SK-N-SH treated with all-trans-retinoic acid at 6 μM for 48 hours (cell line): ENCODE results near the gene ARPC1A.

Experiments
- ARNTL ChIP-seq: fragments of 450-650 bp; formaldehyde crosslinking; IDR thresholded peaks from 2 replicates; pipeline ENCODE4 v1.5.0; 2020; ENCODE audit warnings: low read depth, mild to moderate bottlenecking, moderate library complexity, borderline replicate concordance
- PATZ1 ChIP-seq: fragments of 250-450 bp; sonication (Bioruptor Pico); IDR thresholded peaks from 2 replicates; pipeline ENCODE4 v1.8.0; 2020; ENCODE audit warnings: mild to moderate bottlenecking, moderate library complexity, borderline replicate concordance
- RARB ChIP-seq: fragments of 250-450 bp; sonication (Bioruptor Pico); IDR thresholded peaks from 2 replicates; pipeline ENCODE4 v1.8.0; 2021; ENCODE audit warnings: mild to moderate bottlenecking, moderate library complexity
- SNAI2 ChIP-seq: fragments of 250-450 bp; sonication (Bioruptor Pico); IDR thresholded peaks from 2 replicates; pipeline ENCODE4 v1.5.0; 2020; ENCODE audit warnings: mild to moderate bottlenecking, moderate library complexity
- ZFP3 ChIP-seq: fragments of 250-450 bp; sonication (Bioruptor Pico); IDR thresholded peaks from 2 replicates; pipeline ENCODE4 v1.5.0; 2020; ENCODE audit warnings: mild to moderate bottlenecking, moderate library complexity

DNA sequence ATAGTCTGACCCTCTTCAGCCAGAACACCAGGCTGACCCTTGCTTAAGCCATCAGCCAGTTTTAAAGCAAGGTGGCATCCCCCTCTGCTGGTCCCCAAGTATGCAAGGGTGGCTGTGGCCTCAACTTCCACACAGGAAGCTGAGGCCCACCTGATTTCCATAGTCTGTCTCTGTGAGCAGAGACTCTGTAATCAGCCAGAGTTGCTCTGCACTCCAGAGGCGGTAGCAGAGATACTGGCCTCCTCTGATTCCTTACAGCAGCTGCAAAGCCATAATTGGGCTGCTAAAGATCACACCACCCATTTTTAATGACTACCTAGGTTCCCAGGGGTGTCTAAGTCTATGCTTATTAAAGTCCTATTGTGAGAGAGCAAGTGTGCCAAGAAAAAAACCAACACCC, 80.9 kb downstream of the ARPC1A start:
- TF ChIP-seq PATZ1 (CRISPR knock-in tag) = no peak
- TF ChIP-seq ARNTL (CRISPR knock-in tag) = no peak
- TF ChIP-seq RARB (CRISPR knock-in tag) = no peak
- no peak for TF ChIP-seq ZFP3
- no peak for TF ChIP-seq SNAI2 (CRISPR knock-in tag)
